Skin epidermis (tissue), 12 donors: ENCODE data around the gene PPP1R12B.
"Not testable (repeated sequence)": the region's sequence is repeated elsewhere in the genome, so short reads cannot be mapped to it uniquely, and the experiment has no call there.

Experiments used
- H3K27ac ChIP-seq, 21 experiments: fragments of 200-600 bp; sonication (generic) in 11 of 21; one replicate each; pipeline ENCODE4 v1.5.0; 2020; ENCODE audit warnings: mild to moderate bottlenecking in 3 of 21, inconsistent platforms in 2 of 21, moderate library complexity in 2 of 21
- H3K4me3 ChIP-seq, 7 experiments: fragments of 200-600 bp; sonication (generic) in 2 of 7; one replicate each; pipeline ENCODE4 v1.5.0; 2020; ENCODE audit warnings: inconsistent platforms in 2 of 7, mild to moderate bottlenecking in 2 of 7, moderate library complexity in 1 of 7

Gene PPP1R12B

DNA sequence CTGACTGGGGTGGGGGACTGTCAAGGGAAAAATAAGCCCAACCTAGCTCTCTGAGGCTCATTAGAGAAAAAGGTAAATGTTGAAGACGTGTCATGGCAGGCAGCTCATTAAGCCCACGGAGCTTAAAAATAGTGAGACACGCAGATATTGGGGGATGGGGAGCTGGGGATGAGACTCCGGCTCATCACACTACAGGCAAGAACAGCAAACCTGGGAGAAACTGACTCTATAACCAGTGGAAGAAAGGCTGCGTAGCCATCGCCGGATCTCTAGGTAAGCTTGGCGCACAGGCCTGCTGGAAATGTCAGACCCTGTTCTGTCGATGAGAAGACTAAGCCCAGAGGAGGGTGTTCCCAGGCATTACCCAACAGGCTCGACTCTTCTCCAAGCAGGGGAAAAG, 283.7 kb downstream of the PPP1R12B start:
- Histone ChIP-seq H3K27ac (no peak overlapping the region), H3K4me3 (no peak overlapping the region)

DNA sequence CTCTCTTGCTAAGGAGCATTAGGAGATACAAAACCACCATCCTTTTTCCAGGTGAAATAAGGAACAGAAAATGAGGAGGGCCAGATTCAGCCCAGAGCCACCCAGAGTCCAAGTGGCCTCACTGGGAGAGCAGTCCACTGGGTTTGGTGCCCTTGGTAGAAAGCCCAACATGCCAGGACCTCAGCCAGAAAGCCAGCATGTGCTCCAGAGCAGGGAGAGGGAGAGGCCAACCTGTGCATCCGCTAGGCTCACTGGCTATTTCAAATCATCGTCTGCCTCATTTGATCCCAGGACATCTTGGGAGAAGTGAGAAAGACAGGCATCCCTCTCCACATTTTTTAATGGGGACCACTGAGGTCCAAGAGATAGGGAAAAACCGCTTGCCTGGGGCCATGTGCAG, 287.7 kb downstream of the PPP1R12B start:
- not testable (repeated sequence) for H3K4me3 ChIP-seq, H3K27ac ChIP-seq

DNA sequence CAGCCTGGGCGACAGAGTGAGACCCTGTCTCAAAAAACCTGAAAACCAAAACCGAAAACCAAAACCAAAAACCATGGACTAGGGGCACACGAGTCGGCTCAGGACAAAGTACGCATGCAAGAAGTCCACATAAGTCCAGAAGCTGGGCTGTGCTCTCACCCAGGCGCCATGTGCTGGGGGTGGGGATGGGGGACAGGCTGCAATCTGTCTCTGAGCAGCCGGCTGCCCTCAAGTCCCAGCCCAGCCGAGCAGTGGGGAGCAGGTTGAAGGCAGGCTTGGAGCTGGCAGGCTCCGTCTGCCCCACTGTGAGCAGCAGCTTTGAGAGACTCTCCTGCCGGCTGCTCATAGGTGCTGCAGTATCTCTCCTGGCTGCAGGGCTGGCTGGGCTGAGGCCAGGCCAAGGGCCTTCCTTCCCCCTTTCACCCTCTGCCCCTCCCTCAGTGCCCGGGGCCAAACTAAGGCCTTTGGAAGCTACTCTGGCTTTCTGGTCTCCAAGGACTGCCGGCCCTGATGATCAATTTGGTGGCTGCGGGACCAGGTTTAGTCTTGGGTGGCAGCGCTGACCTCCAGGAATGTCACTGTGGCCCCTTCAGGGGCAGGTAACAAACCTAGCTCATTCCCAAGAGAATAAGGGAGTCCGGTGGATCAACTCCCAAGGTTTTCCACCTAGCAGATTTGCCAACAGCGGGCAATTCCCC, 289.0 kb downstream of the PPP1R12B start:
- not testable (repeated sequence) for H3K4me3 ChIP-seq

DNA sequence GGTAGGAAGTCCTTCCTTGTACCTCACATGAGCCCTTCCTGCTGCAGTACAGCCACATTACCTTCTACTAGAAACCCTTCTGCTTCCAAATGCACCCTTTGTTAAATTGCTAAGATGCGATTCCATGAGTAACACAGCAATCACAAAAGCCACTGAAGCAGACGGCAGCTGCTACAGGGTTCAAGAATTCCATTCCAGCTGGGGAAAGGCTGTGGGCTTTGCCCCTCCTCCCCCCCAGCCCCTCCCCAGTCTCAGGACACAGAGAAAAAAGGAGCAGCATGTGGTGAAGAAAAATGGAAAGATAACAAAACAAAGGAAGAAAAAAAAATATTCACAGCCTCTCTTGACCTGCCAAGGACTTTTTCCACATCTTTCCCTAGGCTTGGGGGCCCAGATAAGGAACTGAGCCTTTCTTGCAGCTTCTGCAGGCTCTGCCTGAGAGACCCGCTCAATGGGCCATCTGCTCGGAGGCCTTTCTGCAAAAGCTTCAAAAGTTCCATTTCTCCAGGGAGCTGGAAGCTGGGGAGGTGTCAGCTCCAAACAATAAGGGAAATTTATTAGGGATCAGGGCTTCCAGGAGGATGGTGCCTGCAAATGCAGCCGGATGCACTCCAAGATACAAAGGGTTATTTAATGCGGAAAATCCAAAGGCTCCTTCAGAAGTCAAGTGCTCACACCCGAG, 289.7 kb downstream of the PPP1R12B start:
- Histone ChIP-seq H3K4me3 (no peak overlapping the region), H3K27ac (no peak overlapping the region)

More for the DNA sequence above, 289.0 kb downstream of the PPP1R12B start:
- not testable (repeated sequence) for H3K27ac ChIP-seq

DNA sequence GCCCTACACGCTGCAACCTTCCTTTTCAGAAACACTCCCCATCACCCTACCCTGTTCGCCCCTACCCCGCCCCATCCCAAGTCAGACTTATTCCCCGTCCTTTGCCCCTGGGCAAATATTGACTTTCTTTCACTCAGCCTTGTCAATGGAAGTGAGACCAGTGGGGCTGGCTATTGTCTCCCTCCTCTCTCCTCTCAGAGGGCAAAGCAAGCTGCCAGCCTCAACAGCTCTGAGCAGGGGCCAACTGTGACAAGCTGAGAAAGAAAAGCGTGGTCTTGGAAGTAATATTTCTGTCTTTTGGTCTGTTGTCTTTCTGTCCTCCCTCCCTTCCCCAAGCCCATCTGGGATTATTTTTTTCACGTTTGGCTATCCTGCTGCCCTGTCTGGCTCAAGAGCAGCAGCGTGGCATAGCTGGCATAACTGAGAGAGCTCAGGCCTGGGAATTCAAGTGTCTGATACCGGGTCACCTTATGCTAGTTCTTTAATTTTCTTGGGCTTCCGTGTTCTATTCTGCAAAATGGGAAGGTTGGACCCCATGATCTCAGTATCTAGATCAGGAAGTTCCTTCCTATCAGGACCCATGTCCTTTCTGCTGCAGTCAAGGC, 290.3 kb downstream of the PPP1R12B start:
- not testable (repeated sequence) for H3K27ac ChIP-seq, H3K4me3 ChIP-seq

DNA sequence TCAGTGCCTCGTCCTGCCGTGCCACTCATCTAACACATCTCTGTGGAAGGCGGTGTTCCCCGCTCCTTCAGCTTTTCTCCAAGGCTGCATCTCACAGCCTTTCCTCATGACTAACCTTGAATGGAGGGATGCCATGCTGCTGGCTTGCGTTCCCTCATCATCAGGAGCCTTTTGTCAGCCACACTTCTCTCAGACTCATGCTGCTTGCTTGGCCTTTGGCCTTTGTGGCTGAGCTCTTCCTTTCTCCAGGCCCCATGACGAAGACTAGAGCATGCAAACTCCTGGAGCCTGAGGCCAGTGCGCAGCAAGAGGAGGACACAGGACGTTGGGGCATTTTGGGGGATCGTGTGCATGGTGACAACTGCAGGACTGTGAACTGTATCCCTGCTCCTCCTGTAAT, 291.0 kb downstream of the PPP1R12B start:
- Histone ChIP-seq H3K4me3 (no peak overlapping the region), H3K27ac (no peak overlapping the region)

DNA sequence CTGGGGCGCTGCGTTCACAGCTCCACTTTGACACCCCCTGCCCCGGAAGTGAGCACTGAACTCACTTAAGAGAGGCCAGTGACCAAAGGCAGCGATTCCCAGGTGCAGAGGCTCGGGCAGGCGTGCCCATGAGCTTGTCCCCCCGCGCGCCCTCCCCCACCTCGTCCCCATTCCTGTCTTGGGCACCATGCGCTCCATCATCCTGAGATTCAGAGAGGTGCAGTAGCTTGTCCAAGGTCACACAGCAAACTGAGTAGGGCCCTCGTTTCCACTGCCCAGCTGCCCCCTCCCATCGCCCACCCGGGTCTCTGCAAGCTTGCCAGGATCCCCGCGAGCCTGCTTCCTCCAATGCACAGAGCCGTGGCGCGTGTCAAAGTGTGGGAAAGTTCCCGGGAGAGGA, 293.7 kb downstream of the PPP1R12B start:
- H3K27ac ChIP-seq = no peak overlapping the region
- peak overlapping the region in 2 of 7 experiments; percentile 0 to 37 for H3K4me3 ChIP-seq
